A549 treated with DMSO at 1 μM for 4 hours (cell line): ENCODE results near the gene LARP4. TPM values are rescaled to one million over a fixed set of nuclear protein-coding genes. Genes with fewer than 3 reads are reported as not detected.

Experiments used
- total RNA-seq: library from RNA; stranded (reverse); fragments of 200-300 nt; extraction: Qiagen RNA extraction; gene quantifications from 5 replicates; pipeline ENCODE4 v1.2.3, GENCODE V29; 2022; ENCODE audit warnings: low read depth

LARP4 gene
- 39.2 to 52.8 TPM (median 45.9 TPM) in 5 replicates for total RNA-seq

GRCh38 chr12:50400638-50401499 lies at the start of gene LARP4:
TSS of gene LARP4 (plus strand) at chr12:50400885. CDS start at chr12:50401011, 126 bp downstream.

GRCh38 chr12:50504798-50505674 lies 104.4 kb downstream of the LARP4 start, which contains the start of gene DIP2B:
TSS of gene DIP2B (plus strand) at chr12:50504985. CDS start at chr12:50505141, 156 bp downstream.

Other genes starting within 250 kb of the LARP4 start
- 24.9 to 28.4 TPM (median 26.7 TPM) in 5 replicates for gene CERS5, start 233.5 kb upstream of the LARP4 start, total RNA-seq
- gene LIMA1, start 117.4 kb upstream of the LARP4 start, total RNA-seq = 6.8 to 11.4 TPM (median 7.8 TPM) in 5 replicates
- not detected in 5 replicates for gene FAM186A, start 4.3 kb upstream of the LARP4 start, total RNA-seq
- 15.6 to 20.6 TPM (median 19.9 TPM) in 5 replicates for gene DIP2B, start 104.1 kb downstream of the LARP4 start, total RNA-seq